ENCODE results near the gene PPIF.

GRCh38 chr10:79315602-79315920 is 31.7 kb upstream of the PPIF start:
- TF ChIP-seq TAF1 (IDR thresholded peaks at IDR 0.05; ENCODE audit: low read depth) (no peak), NFIC (IDR thresholded peaks at IDR 0.05) (no peak), EGR1 (IDR thresholded peaks at IDR 0.05) (no peak), YY1 (IDR thresholded peaks at IDR 0.05; ENCODE audit: low read depth) (no peak), RAD21 (IDR thresholded peaks at IDR 0.05; ENCODE audit: low read depth) (no peak), MAX (IDR thresholded peaks at IDR 0.05) (no peak), REST (IDR thresholded peaks at IDR 0.05; ENCODE audit: low read depth) (no peak), EP300 (IDR thresholded peaks at IDR 0.05; ENCODE audit: borderline replicate concordance) (no peak), CEBPB (IDR thresholded peaks at IDR 0.05) (no peak)
